Thoracic aorta endothelial cell (primary cell): Measurements from ENCODE around the gene ZNF519. TPM values are rescaled to one million over a fixed set of nuclear protein-coding genes. Genes with fewer than 3 reads are reported as not detected.

Source experiments
- total RNA-seq: library from RNA; depleted of rRNA; stranded (reverse); fragments of >200 nt; gene quantifications from 2 replicates; pipeline ENCODE4 v1.2.3, GENCODE V29; 2012

Gene ZNF519
- total RNA-seq: 9.0 and 11.1 TPM in 2 replicates

DNA sequence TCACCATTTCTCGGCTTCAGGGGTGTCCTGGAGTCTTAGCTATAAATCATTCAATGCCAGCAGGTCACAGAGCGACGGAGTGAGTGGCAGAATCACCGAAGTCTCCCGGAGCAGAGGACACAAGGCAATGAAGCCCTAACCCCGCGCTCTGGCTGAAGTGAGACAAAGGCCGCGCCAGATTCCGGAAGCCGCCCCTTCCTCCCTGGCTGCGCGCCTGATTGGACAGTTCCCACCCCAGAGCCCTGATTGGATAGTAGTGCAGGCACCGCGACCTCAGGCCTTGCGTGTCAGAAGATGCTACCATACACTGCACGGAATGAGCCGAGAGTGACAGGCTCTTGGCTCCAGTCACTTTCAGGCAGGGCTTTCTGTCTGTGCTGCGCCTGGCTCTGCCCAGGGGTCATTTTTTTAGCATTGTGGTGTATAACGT is at the start of gene ZNF519:
TSS of gene ZNF519 (minus strand) at position 165 of the 430 bp plus-strand sequence. CDS start at position 7, 158 bp downstream.

Other genes starting within 250 kb of the ZNF519 start
- not detected in 2 replicates for gene MC2R, start 216.9 kb downstream of the ZNF519 start, total RNA-seq